Activated B cell treated with CpG ODN at 0.5 μM for 24 hours (primary cell): Measurements from ENCODE around the gene CETN3. TPM values are rescaled to one million over a fixed set of nuclear protein-coding genes. Genes with fewer than 3 reads are reported as not detected.
"Not testable (repeated sequence)": the region's sequence is repeated elsewhere in the genome, so short reads cannot be mapped to it uniquely, and the experiment has no call there.

Experiments
- ATAC-seq: fragments of 200-7000 bp; cut with Tn5 transposase; one replicate; pipeline ENCODE4 v1.10.0; 2021; ENCODE audit warnings: low read depth, mild to moderate bottlenecking, moderate library complexity
- CTCF ChIA-PET: fragments of 350-600 bp; sonication (Branson Sonifier 250); formaldehyde crosslinking; loops from one replicate; lab custom pipeline; 2021; ENCODE audit warnings: antibody characterized with exemption; lab: Charles Lee
- POLR2A ChIA-PET: fragments of 350-600 bp; sonication (Branson Sonifier 250); formaldehyde crosslinking; loops from one replicate; lab custom pipeline; 2021; ENCODE audit warnings: antibody characterized with exemption; lab: Charles Lee
- DNase-seq: peaks from one replicate; pipeline ENCODE4 v3.0.0; 2022
- H3K27ac Mint-ChIP-seq: one replicate; pipeline ENCODE4 v1.8.0; 2020; ENCODE audit warnings: mixed read lengths
- H3K27me3 Mint-ChIP-seq: one replicate; pipeline ENCODE4 v1.8.0; 2021; ENCODE audit warnings: mixed read lengths
- H3K36me3 Mint-ChIP-seq: one replicate; pipeline ENCODE4 v1.8.0; 2021; ENCODE audit warnings: low read depth, mixed read lengths
- H3K4me1 Mint-ChIP-seq: one replicate; pipeline ENCODE4 v1.8.0; 2021; ENCODE audit warnings: mixed read lengths
- H3K4me3 Mint-ChIP-seq: one replicate; pipeline ENCODE4 v1.8.0; 2020; ENCODE audit warnings: mild to moderate bottlenecking, mixed read lengths
- H3K9me3 Mint-ChIP-seq: one replicate; pipeline ENCODE4 v1.8.0; 2020; ENCODE audit warnings: mixed read lengths
- intact Hi-C: fragments of 100-400 bp; cut with micrococcal nuclease; formaldehyde crosslinking; loops from one replicate; pipeline ENCODE4 v1.15.1; 2024
- total RNA-seq: library from RNA; stranded (reverse); gene quantifications from 2 replicates; pipeline ENCODE4 v1.2.3, GENCODE V29; 2022
- TF ChIP-seq, protein P1 (sequence below): fragments of 200-600 bp; IDR thresholded peaks from one replicate; pipeline ENCODE4 v1.8.0; 2022; ENCODE audit warnings: antibody characterized with exemption, mild to moderate bottlenecking

The CETN3 gene
- total RNA-seq, 1 donor from 2014 or later, result 20.3 TPM

DNA sequence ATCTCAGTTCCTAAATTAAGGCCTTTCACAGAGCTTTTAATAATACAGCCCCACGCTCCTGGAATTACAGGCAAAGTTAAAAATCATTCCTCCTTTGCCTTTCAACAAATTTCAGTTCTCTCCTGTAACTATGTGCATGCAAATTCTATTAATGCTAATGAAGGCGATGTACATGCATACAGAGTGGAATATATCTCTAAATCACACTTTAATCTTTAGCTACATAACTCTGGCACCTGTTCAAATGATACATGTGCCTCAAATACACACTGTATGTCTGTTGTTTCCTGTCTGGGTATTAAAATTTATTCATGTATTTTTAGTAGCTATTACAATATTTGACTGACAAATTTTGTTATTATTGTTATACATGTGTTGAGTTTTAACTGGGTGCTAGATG, 30.8 kb downstream of the CETN3 start:
- CTCF ChIA-PET, result no interaction called here
- Mint-ChIP-seq H3K4me3 (no peak overlapping the region), H3K27ac (no peak overlapping the region), H3K36me3 (no peaks in the 10 kb centered on the region), H3K27me3 (peaks cover 18% of the 10 kb centered on the region), H3K9me3 (peaks cover 5% of the 10 kb centered on the region), H3K4me1 (no peaks in the 10 kb centered on the region)
- POLR2A ChIA-PET, result no interaction called here
- TF ChIP-seq, protein P1, sequence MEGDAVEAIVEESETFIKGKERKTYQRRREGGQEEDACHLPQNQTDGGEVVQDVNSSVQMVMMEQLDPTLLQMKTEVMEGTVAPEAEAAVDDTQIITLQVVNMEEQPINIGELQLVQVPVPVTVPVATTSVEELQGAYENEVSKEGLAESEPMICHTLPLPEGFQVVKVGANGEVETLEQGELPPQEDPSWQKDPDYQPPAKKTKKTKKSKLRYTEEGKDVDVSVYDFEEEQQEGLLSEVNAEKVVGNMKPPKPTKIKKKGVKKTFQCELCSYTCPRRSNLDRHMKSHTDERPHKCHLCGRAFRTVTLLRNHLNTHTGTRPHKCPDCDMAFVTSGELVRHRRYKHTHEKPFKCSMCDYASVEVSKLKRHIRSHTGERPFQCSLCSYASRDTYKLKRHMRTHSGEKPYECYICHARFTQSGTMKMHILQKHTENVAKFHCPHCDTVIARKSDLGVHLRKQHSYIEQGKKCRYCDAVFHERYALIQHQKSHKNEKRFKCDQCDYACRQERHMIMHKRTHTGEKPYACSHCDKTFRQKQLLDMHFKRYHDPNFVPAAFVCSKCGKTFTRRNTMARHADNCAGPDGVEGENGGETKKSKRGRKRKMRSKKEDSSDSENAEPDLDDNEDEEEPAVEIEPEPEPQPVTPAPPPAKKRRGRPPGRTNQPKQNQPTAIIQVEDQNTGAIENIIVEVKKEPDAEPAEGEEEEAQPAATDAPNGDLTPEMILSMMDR, result no peak
- ATAC-seq (no peak), DNase-seq (no peak)
- intact Hi-C loops, result no loop called here

DNA sequence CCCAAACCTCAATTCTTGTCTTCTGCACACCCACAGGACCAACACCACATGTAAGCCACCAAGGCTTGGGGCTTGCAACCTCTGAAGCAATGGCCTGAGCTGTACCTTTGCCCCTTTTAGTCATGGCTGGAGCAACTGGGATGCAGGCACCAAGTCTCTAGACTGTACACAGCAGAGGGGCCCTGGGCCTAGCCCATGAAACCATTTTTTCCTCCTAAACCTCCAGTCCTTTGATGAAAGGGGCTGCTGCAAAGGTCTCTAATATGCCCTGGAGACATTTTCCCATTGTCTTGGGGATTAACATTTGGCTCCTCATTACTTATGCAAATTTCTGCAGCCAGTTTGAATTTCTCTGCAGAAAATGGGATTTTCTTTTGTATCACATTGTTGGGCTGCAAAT, 38.3 kb downstream of the CETN3 start:
- H3K27ac Mint-ChIP-seq, POLR2A ChIA-PET: not testable (repeated sequence)
- peaks cover 17% of the 10 kb centered on the region for H3K9me3 Mint-ChIP-seq

DNA sequence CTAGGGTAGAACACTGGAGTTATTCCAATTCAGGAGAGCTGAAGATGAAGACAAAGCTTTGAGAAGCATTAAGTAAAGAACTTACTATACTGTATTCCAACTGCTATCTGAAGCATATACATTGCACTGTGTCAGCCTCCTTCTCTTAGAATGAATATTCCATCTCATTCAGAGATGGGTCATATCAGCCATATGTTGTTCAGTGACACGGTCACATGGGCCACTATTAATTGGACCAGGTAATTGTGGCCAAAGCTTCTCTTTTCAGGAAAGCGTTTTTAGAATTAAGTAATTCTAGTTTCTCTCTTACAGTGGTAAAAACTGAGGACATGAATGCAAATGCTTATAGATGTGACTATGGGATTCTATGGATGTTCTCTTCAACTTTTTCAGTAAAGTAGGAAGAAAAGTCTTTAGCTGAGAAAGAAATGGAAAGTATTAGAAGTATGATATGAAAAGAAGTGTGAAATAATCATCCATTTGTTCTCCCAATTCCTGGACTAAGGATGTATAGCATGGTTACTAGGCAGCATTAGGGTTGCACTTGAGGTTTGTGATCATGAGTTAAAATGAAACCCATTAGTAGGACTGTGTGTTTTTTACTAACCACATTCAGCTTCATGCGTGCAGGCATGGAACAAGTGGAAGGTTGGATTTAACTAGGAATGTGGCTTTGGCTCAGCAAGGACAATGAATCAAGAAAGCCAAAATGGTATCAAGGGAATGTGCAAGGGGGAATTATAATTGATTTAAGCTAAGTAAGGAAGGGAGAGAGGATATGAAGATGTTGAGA, 40.9 kb downstream of the CETN3 start:
- peaks cover 13% of the 10 kb centered on the region for H3K9me3 Mint-ChIP-seq
- no peaks in the 10 kb centered on the region for H3K4me1 Mint-ChIP-seq
- H3K27ac Mint-ChIP-seq, result no peak overlapping the region
- DNase-seq (no peak), ATAC-seq (no peak)
- ChIA-PET POLR2A (no interaction called here), CTCF (interaction anchor here (1.6 kb wide), 1 partner anchor 14 kb away, joined by 4 read pairs; no protein-coding TSS in a partner anchor)
- TF ChIP-seq, protein P1, result no peak
- intact Hi-C loops, result no loop called here
- no peak overlapping the region for H3K4me3 Mint-ChIP-seq
- peaks cover 14% of the 10 kb centered on the region for H3K27me3 Mint-ChIP-seq
- H3K36me3 Mint-ChIP-seq, result no peaks in the 10 kb centered on the region

More for the DNA sequence above, 38.3 kb downstream of the CETN3 start:
- H3K36me3 Mint-ChIP-seq, DNase-seq, ATAC-seq, intact Hi-C loops, CTCF ChIA-PET, H3K4me1 Mint-ChIP-seq, H3K4me3 Mint-ChIP-seq: not testable (repeated sequence)
- peaks cover 17% of the 10 kb centered on the region for H3K27me3 Mint-ChIP-seq

DNA sequence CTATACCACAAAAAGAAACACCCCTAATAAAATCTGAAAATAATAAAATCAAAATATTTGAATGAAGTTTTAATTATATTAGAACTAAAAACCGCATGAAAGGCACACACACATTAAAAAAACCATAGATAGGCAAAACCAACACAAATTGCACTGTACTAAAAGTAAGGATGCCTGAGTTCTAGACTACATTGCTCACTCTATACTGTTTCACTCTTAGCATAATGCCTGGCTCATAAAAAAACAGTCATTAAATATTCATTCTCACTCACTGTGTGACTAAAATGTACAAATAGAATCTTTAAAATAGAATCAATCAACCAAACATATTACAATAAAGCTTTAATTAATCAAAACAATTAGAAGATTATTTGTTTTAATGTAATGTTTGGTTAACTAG, 41.7 kb downstream of the CETN3 start:
- Mint-ChIP-seq H3K4me1 (no peaks in the 10 kb centered on the region), H3K4me3 (no peak overlapping the region), H3K9me3 (peaks cover 13% of the 10 kb centered on the region), H3K27me3 (peaks cover 14% of the 10 kb centered on the region), H3K27ac (no peak overlapping the region), H3K36me3 (no peaks in the 10 kb centered on the region)
- DNase-seq (no peak), ATAC-seq (no peak)
- POLR2A ChIA-PET, result no interaction called here
- TF ChIP-seq, protein P1, result no peak
- CTCF ChIA-PET, result interaction anchor here (1.6 kb wide), 1 partner anchor 15 kb away, joined by 4 read pairs; no protein-coding TSS in a partner anchor
- intact Hi-C loops, result no loop called here

DNA sequence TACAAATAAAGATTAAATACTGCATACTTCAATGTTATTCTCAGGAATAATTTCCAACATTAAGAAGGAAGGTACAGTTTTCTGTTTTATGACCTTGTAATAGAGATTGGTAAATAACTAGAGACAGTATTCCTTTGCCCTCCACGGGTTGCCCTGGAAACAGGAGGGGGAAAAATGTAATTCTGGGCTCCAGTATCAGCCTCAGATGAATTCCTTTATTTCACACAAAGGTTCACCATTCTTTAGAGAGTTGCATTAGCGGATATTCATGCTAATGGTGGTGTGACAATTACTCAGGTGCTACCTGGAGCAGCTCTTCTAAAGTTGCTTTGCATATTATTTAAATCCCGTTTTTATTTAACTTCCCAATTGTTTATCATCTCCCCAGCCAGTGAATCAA, 42.6 kb downstream of the CETN3 start:
- ChIA-PET CTCF (no interaction called here), POLR2A (no interaction called here)
- ATAC-seq (no peak), DNase-seq (no peak)
- H3K4me1 Mint-ChIP-seq, result no peaks in the 10 kb centered on the region
- H3K27ac Mint-ChIP-seq, result no peak overlapping the region
- H3K9me3 Mint-ChIP-seq, result peaks cover 10% of the 10 kb centered on the region
- TF ChIP-seq, protein P1, result no peak
- peaks cover 13% of the 10 kb centered on the region for H3K27me3 Mint-ChIP-seq
- intact Hi-C loops, result no loop called here
- no peak overlapping the region for H3K4me3 Mint-ChIP-seq
- no peaks in the 10 kb centered on the region for H3K36me3 Mint-ChIP-seq
